Measurements from ENCODE around the gene EHF. TPM values are rescaled to one million over a fixed set of nuclear protein-coding genes. Genes with fewer than 3 reads are reported as not detected.
A peak's percentile ranks its signal among the peaks of the same experiment; 100 is the strongest.

EHF gene
- total and polyA plus RNA-seq, 9 of the 15 experiments (the other 6 are each of a cell fraction or from before 2014, with no cell fraction given): 0.04 to 0.54 (median 0.37) TPM

DNA sequence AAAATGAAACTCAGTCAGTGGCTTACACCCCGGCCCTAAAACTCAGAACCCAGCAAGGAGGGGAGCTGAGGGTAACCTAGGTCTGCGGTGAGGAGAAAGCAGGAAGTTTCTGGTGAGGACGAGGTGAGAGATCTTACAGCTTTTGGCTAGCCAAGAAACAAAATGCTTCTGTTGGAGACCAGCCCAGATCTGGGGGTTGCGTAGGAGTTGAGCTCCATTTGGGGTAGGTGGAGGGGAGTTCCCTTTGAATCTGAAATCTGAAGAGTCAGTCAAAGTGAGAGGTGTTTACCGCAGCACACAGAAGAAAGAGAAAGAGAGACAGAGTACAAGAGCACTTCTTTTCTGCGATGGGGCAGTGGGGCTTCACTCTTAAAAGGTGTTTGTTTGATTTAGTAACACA is 29.6 kb downstream of the EHF start (continued):
- TF ChIP-seq, protein P1, sequence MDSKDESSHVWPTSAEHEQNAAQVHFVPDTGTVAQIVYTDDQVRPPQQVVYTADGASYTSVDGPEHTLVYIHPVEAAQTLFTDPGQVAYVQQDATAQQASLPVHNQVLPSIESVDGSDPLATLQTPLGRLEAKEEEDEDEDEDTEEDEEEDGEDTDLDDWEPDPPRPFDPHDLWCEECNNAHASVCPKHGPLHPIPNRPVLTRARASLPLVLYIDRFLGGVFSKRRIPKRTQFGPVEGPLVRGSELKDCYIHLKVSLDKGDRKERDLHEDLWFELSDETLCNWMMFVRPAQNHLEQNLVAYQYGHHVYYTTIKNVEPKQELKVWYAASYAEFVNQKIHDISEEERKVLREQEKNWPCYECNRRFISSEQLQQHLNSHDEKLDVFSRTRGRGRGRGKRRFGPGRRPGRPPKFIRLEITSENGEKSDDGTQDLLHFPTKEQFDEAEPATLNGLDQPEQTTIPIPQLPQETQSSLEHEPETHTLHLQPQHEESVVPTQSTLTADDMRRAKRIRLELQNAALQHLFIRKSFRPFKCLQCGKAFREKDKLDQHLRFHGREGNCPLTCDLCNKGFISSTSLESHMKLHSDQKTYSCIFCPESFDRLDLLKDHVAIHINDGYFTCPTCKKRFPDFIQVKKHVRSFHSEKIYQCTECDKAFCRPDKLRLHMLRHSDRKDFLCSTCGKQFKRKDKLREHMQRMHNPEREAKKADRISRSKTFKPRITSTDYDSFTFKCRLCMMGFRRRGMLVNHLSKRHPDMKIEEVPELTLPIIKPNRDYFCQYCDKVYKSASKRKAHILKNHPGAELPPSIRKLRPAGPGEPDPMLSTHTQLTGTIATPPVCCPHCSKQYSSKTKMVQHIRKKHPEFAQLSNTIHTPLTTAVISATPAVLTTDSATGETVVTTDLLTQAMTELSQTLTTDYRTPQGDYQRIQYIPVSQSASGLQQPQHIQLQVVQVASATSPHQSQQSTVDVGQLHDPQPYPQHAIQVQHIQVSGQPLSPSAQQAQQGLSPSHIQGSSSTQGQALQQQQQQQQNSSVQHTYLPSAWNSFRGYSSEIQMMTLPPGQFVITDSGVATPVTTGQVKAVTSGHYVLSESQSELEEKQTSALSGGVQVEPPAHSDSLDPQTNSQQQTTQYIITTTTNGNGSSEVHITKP (IDR thresholded peaks at IDR 0.05; ENCODE audit: partially characterized antibody): peak; percentile 93
- TF ChIP-seq TCF7L2 (IDR thresholded peaks at IDR 0.05; ENCODE audit: low read depth, low read length) (peak; percentile 28; the same call in 1 of the 2 replicates), DPF2 (IDR thresholded peaks at IDR 0.05) (peak; percentile 34; the same call in 1 of the 2 replicates), POLR2AphosphoS2 (IDR thresholded peaks at IDR 0.05; ENCODE audit: low read length) (no peak), JUND (IDR thresholded peaks at IDR 0.05; ENCODE audit: borderline replicate concordance, low read depth, low read length) (no peak), JUND (tag; IDR thresholded peaks at IDR 0.05; ENCODE audit: borderline replicate concordance, low read depth, low read length) (0 out of 3 replicates have a peak, but pooled peaks have one; percentile 19), SMARCE1 (IDR thresholded peaks at IDR 0.05) (peak; percentile 39; the same call in 1 of the 2 replicates), FOXK2 (conservative IDR thresholded peaks at IDR 0.05 in 1 of 2, IDR thresholded peaks at IDR 0.05 in 1 of 2; ENCODE audit: low read depth in 2 of 2) (0 out of 4 replicates have a peak, but pooled peaks of 1 of the 2 experiments have one; percentile 39), SMAD3 (CRISPR knock-in tag; conservative IDR thresholded peaks at IDR 0.05) (no peak), RFX7 (CRISPR knock-in tag; IDR thresholded peaks at IDR 0.05) (no peak), DIDO1 (tag; IDR thresholded peaks at IDR 0.05; ENCODE audit: low read depth) (peak; percentile 13; the same call in 1 of the 2 replicates), XRCC4 (IDR thresholded peaks at IDR 0.05; ENCODE audit: extremely low read depth, insufficient read depth, insufficient read length) (no peak), LEF1 (IDR thresholded peaks at IDR 0.05) (0 out of 2 replicates have a peak, but pooled peaks have one; percentile 30), EGR1 (conservative IDR thresholded peaks at IDR 0.05) (peak; percentile 92), ZC3H4 (CRISPR knock-in tag; IDR thresholded peaks at IDR 0.05; ENCODE audit: borderline replicate concordance) (no peak), TEAD2 (tag; IDR thresholded peaks at IDR 0.05) (no peak), YY1 (IDR thresholded peaks at IDR 0.05; ENCODE audit: borderline replicate concordance in 1 of 3, control insufficient read depth in 1 of 3, extremely low read depth in 1 of 3, insufficient read depth in 3 of 3, insufficient read length in 1 of 3, insufficient replicate concordance in 2 of 3, low read depth in 1 of 3, low read length in 2 of 3) (no peak), ZFP30 (CRISPR knock-in tag; IDR thresholded peaks at IDR 0.05; ENCODE audit: borderline replicate concordance) (no peak)
- TF ChIP-seq, protein P2, sequence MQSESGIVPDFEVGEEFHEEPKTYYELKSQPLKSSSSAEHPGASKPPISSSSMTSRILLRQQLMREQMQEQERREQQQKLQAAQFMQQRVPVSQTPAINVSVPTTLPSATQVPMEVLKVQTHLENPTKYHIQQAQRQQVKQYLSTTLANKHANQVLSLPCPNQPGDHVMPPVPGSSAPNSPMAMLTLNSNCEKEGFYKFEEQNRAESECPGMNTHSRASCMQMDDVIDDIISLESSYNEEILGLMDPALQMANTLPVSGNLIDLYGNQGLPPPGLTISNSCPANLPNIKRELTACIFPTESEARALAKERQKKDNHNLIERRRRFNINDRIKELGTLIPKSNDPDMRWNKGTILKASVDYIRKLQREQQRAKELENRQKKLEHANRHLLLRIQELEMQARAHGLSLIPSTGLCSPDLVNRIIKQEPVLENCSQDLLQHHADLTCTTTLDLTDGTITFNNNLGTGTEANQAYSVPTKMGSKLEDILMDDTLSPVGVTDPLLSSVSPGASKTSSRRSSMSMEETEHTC (IDR thresholded peaks at IDR 0.05): no peak
- TF ChIP-seq, protein P3, sequence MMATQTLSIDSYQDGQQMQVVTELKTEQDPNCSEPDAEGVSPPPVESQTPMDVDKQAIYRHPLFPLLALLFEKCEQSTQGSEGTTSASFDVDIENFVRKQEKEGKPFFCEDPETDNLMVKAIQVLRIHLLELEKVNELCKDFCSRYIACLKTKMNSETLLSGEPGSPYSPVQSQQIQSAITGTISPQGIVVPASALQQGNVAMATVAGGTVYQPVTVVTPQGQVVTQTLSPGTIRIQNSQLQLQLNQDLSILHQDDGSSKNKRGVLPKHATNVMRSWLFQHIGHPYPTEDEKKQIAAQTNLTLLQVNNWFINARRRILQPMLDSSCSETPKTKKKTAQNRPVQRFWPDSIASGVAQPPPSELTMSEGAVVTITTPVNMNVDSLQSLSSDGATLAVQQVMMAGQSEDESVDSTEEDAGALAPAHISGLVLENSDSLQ (IDR thresholded peaks at IDR 0.05): peak; percentile 66
- TF ChIP-seq, protein P4, sequence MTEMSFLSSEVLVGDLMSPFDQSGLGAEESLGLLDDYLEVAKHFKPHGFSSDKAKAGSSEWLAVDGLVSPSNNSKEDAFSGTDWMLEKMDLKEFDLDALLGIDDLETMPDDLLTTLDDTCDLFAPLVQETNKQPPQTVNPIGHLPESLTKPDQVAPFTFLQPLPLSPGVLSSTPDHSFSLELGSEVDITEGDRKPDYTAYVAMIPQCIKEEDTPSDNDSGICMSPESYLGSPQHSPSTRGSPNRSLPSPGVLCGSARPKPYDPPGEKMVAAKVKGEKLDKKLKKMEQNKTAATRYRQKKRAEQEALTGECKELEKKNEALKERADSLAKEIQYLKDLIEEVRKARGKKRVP (CRISPR knock-in tag; IDR thresholded peaks at IDR 0.05): no peak
- TF ChIP-seq, protein P5, sequence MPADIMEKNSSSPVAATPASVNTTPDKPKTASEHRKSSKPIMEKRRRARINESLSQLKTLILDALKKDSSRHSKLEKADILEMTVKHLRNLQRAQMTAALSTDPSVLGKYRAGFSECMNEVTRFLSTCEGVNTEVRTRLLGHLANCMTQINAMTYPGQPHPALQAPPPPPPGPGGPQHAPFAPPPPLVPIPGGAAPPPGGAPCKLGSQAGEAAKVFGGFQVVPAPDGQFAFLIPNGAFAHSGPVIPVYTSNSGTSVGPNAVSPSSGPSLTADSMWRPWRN (IDR thresholded peaks at IDR 0.05; ENCODE audit: low read depth): no peak

All from K562 (cell line).